K562 (cell line): Measurements from ENCODE around the gene SKAP1. TPM values are rescaled to one million over a fixed set of nuclear protein-coding genes. Genes with fewer than 3 reads are reported as not detected.
A peak's percentile ranks its signal among the peaks of the same experiment; 100 is the strongest.

Experiments used
- ATAC-seq: fragments of 200-7000 bp; cut with Tn5 transposase; 3 replicates; pipeline ENCODE4 v1.9.1; 2020; ENCODE audit warnings: moderate library complexity
- BruUV-seq: library from RNA; stranded (reverse); fragments of 400-500 nt; replicated peaks from 2 replicates; lab custom pipeline; 2021; lab: Mats Ljungman, UMichigan
- CTCF ChIA-PET: fragments of 300-600 bp; formaldehyde crosslinking; extraction: SDS; loops from one replicate; lab custom pipeline; 2021; ENCODE audit warnings: low intra/inter-chr PET ratio; lab: Yijun Ruan, JAX
- POLR2A ChIA-PET: fragments of 300-600, 350-650 bp; sonication (Branson Sonifier 250); formaldehyde crosslinking; extraction: SDS; loops from one replicate; lab custom pipeline; 2021; ENCODE audit warnings: antibody characterized with exemption, inconsistent platforms; lab: Yijun Ruan, JAX
- DNase-seq, 4 experiments: peaks; one replicate each; pipeline versions ENCODE4 v3.0.0 to v3.0.0-alpha.2; 2011 to 2018; ENCODE audit warnings: low spot score in 3 of 4, mixed read lengths in 3 of 4; ENCODE audit errors: extremely low read depth in 1 of 4
- FAIRE-seq: peaks from 2 replicates; lab custom pipeline; 2011; peaks lifted over from hg19 to GRCh38; lab: Jason Lieb, UNC
- H2AFZ ChIP-seq: 2 replicates; pipeline ENCODE4 v1.6.0; 2011; ENCODE audit warnings: low read depth, low read length, control low read depth, inconsistent platforms
- H3K27ac ChIP-seq: fragments of 200-600 bp; 3 replicates; pipeline ENCODE4 v1.8.0; 2011; ENCODE audit warnings: low read depth, mild to moderate bottlenecking, control low read depth, inconsistent platforms, low read length, moderate library complexity, mixed read lengths; ENCODE audit errors: extremely low read depth
- H3K27me3 ChIP-seq, 2 experiments: fragments of 300-600 bp in 1 of 2; 2 replicates in 1 of 2; 3 replicates in 1 of 2; pipeline versions ENCODE4 v1.6.0 to v1.8.0; 2011; ENCODE audit warnings: inconsistent platforms in 2 of 2, low read length in 2 of 2, mild to moderate bottlenecking in 1 of 2, mixed read lengths in 1 of 2, moderate library complexity in 1 of 2; ENCODE audit not compliant: control insufficient read depth in 2 of 2, insufficient read depth in 2 of 2
- H3K36me3 ChIP-seq: fragments of 300-600 bp; 3 replicates; pipeline ENCODE4 v1.8.0; 2011; ENCODE audit warnings: mild to moderate bottlenecking, low read length, inconsistent platforms; ENCODE audit not compliant: control insufficient read depth, insufficient read depth
- H3K4me1 ChIP-seq, 2 experiments: fragments of 200-600 bp in 1 of 2; replicated peaks in 1 of 2; 2 replicates in 1 of 2; 3 replicates in 1 of 2; pipeline versions ENCODE4 v1.5.1 to v1.8.0; 2011; ENCODE audit warnings: inconsistent platforms in 2 of 2, low read length in 2 of 2, mild to moderate bottlenecking in 1 of 2, mixed read lengths in 1 of 2, moderate library complexity in 1 of 2; ENCODE audit not compliant: control insufficient read depth in 2 of 2, insufficient read depth in 2 of 2
- H3K4me2 ChIP-seq: 2 replicates; pipeline ENCODE4 v1.6.1; 2011; ENCODE audit warnings: low read length, control low read depth, inconsistent platforms, mixed read lengths; ENCODE audit not compliant: insufficient read depth
- H3K4me3 ChIP-seq: fragments of 200-600 bp; sonication (generic), shearing (Covaris generic); 2 replicates; pipeline ENCODE4 v1.5.1; 2016; ENCODE audit warnings: control low read depth, inconsistent platforms
- H3K79me2 ChIP-seq: fragments of 200-600 bp; 3 replicates; pipeline ENCODE4 v1.8.0; 2011; ENCODE audit warnings: low read length, inconsistent platforms; ENCODE audit not compliant: control insufficient read depth, insufficient read depth
- H3K9ac ChIP-seq, 2 experiments: 2 replicates each; pipeline versions ENCODE4 v1.6.0 to v1.6.1; 2011; ENCODE audit warnings: low read depth in 2 of 2, low read length in 2 of 2, control low read depth in 1 of 2, inconsistent platforms in 1 of 2, mild to moderate bottlenecking in 1 of 2, mixed read lengths in 1 of 2; ENCODE audit not compliant: insufficient read depth in 1 of 2
- H3K9me1 ChIP-seq: one replicate; pipeline ENCODE4 v1.6.0; 2011; ENCODE audit warnings: inconsistent platforms, mild to moderate bottlenecking, low read length, moderate library complexity; ENCODE audit not compliant: control insufficient read depth, insufficient read depth
- H3K9me3 ChIP-seq: replicated peaks from 2 replicates; pipeline ENCODE4 v1.5.1; 2011; ENCODE audit warnings: low read depth, low read length, inconsistent platforms; ENCODE audit not compliant: control insufficient read depth, insufficient read depth
- H4K20me1 ChIP-seq: replicated peaks from 2 replicates; pipeline ENCODE4 v1.6.1; 2011; ENCODE audit warnings: low read length, inconsistent platforms, mixed read lengths; ENCODE audit not compliant: control insufficient read depth, insufficient read depth
- IFI16 ChIP-seq: fragments of 250-450 bp; sonication (Bioruptor Pico); IDR thresholded peaks from 2 replicates; pipeline ENCODE4 v2.1.2; 2022; ENCODE audit warnings: mild to moderate bottlenecking, inconsistent platforms
- NFXL1 ChIP-seq: fragments of 450-650 bp; formaldehyde crosslinking; IDR thresholded peaks from 2 replicates; pipeline ENCODE4 v1.4.0; 2021; ENCODE audit warnings: mild to moderate bottlenecking
- PML ChIP-seq: IDR thresholded peaks from 2 replicates; pipeline ENCODE4 v1.6.1; 2012; ENCODE audit warnings: low read length, inconsistent platforms
- RREB1 ChIP-seq: fragments of 250-450 bp; sonication (Bioruptor Pico); IDR thresholded peaks from 2 replicates; pipeline ENCODE4 v1.4.0; 2020
- THRB ChIP-seq: fragments of 450-650 bp; formaldehyde crosslinking; conservative IDR thresholded peaks from 2 replicates; pipeline ENCODE4 v1.4.0; 2022; ENCODE audit warnings: mild to moderate bottlenecking, missing genetic modification characterization
- ZNF707 ChIP-seq: fragments of 250-450 bp; sonication (Bioruptor Pico); conservative IDR thresholded peaks from 2 replicates; pipeline ENCODE4 v1.8.0; 2022; ENCODE audit warnings: inconsistent platforms, mild to moderate bottlenecking, moderate library complexity
- ZSCAN32 ChIP-seq: fragments of 450-650 bp; formaldehyde crosslinking; IDR thresholded peaks from 2 replicates; pipeline ENCODE4 v1.4.0; 2020; ENCODE audit warnings: mild to moderate bottlenecking, moderate library complexity
- WGBS: fragments of 100-300 bp; shearing (Covaris generic); methylation state at CpG from one replicate; pipeline ENCODE4 v1.1.6; 2016; ENCODE audit warnings: low coverage, mixed read lengths; ENCODE audit not compliant: insufficient coverage; ENCODE audit errors: missing lambda C conversion rate; 5-methylcytosine and 5-hydroxymethylcytosine counted together
- in situ Hi-C: fragments of 300-500 bp; cut with MboI; formaldehyde crosslinking; loops from 4 replicates; pipeline ENCODE4 v1.15.0; 2018; ENCODE audit warnings: inconsistent platforms, mixed read lengths
- intact Hi-C: fragments of 100-400 bp; cut with micrococcal nuclease; formaldehyde crosslinking; loops from 2 replicates; pipeline ENCODE4 v1.14.2; 2022
- polyA plus RNA-seq, 8 experiments: library from polyadenylated mRNA; depleted of rRNA in 4 of 8; stranded (reverse) in 5 of 8; unstranded in 3 of 8; fragments of >200 nt; fragmentation: Nextera tagmentation in 2 of 8; fragmentation: Illumina TruSeq in 1 of 8; extraction: Ambion mirVana in 2 of 8; extraction: Trizol in 1 of 8; gene quantifications; 2 replicates each; pipeline versions ENCODE4 v1.2.1 to v1.2.3, GENCODE V29; 2011 to 2014; ENCODE audit warnings: inconsistent platforms in 1 of 8, missing spikeins in 1 of 8
- total RNA-seq, 7 experiments: library from RNA; depleted of rRNA in 6 of 7; stranded (reverse); fragments of >200 nt in 6 of 7; fragmentation: Illumina TruSeq in 2 of 7; extraction: Trizol in 2 of 7; gene quantifications; 2 replicates each; pipeline versions ENCODE4 v1.2.1 to v1.2.3, GENCODE V29; 2011 to 2021; ENCODE audit warnings: low replicate concordance in 1 of 7
- TF ChIP-seq, protein P1 (sequence below), 2 experiments: fragments of 450-650 bp; IDR thresholded peaks; 2 replicates each; pipeline ENCODE4 v1.6.1; 2016
- TF ChIP-seq, protein P2 (sequence below): fragments of 250-450 bp; sonication (Bioruptor Pico); IDR thresholded peaks from 2 replicates; pipeline ENCODE4 v1.4.0; 2020; ENCODE audit warnings: borderline replicate concordance

The SKAP1 gene
- total and polyA plus RNA-seq, 9 of the 15 experiments (the other 6 are each of a cell fraction or from before 2014, with no cell fraction given), result 0.06 to 0.80 (median 0.10) TPM; not detected in 4

DNA sequence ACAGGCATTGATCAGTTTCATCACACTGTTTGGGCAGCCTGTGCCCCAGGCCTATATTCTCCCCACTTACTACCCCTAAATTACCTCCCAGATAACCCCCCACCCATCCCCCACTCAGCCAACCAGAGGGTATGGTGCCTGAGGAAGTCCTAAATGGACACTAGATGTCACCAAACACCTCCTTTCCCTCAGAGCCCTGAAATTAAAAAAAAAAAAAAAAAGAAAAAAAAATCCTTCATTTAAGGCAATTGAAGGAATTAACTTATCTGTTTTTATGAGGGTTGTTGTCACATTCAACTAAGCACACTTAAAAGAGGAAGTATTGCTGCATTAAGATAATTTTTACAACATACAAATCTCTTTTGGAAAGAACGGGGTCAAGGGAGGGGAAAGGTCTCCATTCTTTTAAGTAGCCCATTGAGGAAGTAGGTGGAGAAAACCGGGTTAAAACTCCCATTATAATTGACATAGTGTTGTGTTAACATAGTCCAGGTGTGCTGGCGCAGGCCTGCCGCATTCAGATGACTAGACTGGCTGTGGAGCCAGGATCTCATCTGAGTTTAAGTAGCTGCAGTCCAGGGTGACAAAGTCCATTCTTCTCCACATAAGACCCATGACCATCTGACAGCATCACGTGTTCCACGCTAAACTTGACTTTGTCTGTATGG is 276.2 kb downstream of the SKAP1 start:
- no peaks in the 10 kb centered on the region for H3K9me1 ChIP-seq
- H2AFZ ChIP-seq, result peak overlapping the region; percentile 58; the same call in 1 of the 2 replicates
- DNase-seq, result peak; percentile 62 to 70 (median 68)
- no peaks in the 10 kb centered on the region for H3K79me2 ChIP-seq
- H3K4me3 ChIP-seq, result no peak overlapping the region
- no peak overlapping the region for H3K27ac ChIP-seq
- H3K9me3 ChIP-seq, result no peaks in the 10 kb centered on the region
- ChIA-PET CTCF (interaction anchor here (0.6 to 1.5 kb wide), 13 partner anchors 16 to 1024 kb away, joined by 3 to 9 read pairs (median 4); no protein-coding TSS in a partner anchor), POLR2A (interaction anchor here (0.5 to 1.5 kb wide), 4 partner anchors 8 to 19 kb away, joined by 3 to 5 read pairs (median 3); no protein-coding TSS in a partner anchor)
- BruUV-seq, result no TSS peak
- intact Hi-C loops, result loop anchor here (5.0 kb wide), 3 partner anchors 63 to 183 kb away; no protein-coding TSS in a partner anchor
- ATAC-seq, result peak; percentile 79
- H3K36me3 ChIP-seq, result no peaks in the 10 kb centered on the region
- no peak overlapping the region for H3K9ac ChIP-seq
- WGBS, result 10% methylated on average over 6 of the region's 6 CpGs
- peak; percentile 79 for FAIRE-seq
- in situ Hi-C loops, result no loop called here
- peaks cover 4 to 10% of the 10 kb centered on the region in 2 experiments for H3K4me1 ChIP-seq
- no peak overlapping the region for H3K4me2 ChIP-seq
- no peaks in the 10 kb centered on the region for H4K20me1 ChIP-seq
- H3K27me3 ChIP-seq, result peaks cover 4% of the 10 kb centered on the region in 2 experiments; a peak in 2 of 5 replicates
- TF ChIP-seq NFXL1 (no peak), ZNF707 (CRISPR knock-in tag) (no peak), RREB1 (CRISPR knock-in tag) (no peak), PML (no peak), THRB (no peak), ZSCAN32 (CRISPR knock-in tag) (no peak), IFI16 (no peak)
- TF ChIP-seq, protein P1, sequence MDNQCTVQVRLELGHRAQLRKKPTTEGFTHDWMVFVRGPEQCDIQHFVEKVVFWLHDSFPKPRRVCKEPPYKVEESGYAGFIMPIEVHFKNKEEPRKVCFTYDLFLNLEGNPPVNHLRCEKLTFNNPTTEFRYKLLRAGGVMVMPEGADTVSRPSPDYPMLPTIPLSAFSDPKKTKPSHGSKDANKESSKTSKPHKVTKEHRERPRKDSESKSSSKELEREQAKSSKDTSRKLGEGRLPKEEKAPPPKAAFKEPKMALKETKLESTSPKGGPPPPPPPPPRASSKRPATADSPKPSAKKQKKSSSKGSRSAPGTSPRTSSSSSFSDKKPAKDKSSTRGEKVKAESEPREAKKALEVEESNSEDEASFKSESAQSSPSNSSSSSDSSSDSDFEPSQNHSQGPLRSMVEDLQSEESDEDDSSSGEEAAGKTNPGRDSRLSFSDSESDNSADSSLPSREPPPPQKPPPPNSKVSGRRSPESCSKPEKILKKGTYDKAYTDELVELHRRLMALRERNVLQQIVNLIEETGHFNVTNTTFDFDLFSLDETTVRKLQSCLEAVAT (IDR thresholded peaks at IDR 0.05), result no peak
- TF ChIP-seq, protein P2, sequence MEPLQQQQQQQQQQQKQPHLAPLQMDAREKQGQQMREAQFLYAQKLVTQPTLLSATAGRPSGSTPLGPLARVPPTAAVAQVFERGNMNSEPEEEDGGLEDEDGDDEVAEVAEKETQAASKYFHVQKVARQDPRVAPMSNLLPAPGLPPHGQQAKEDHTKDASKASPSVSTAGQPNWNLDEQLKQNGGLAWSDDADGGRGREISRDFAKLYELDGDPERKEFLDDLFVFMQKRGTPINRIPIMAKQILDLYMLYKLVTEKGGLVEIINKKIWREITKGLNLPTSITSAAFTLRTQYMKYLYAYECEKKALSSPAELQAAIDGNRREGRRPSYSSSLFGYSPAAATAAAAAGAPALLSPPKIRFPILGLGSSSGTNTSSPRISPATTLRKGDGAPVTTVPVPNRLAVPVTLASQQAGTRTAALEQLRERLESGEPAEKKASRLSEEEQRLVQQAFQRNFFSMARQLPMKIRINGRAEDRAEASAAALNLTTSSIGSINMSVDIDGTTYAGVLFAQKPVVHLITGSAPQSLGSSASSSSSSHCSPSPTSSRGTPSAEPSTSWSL (CRISPR knock-in tag), result no peak
